Body of pancreas (tissue), 4 donors: ENCODE data around the gene EYS. TPM values are rescaled to one million over a fixed set of nuclear protein-coding genes. Genes with fewer than 3 reads are reported as not detected.

Experiments used
- ATAC-seq: fragments of 150-250 bp; one replicate; pipeline ENCODE4 v1.9.1; 2016
- DNase-seq, 4 donors: peaks; one replicate each; pipeline ENCODE4 v3.0.0-alpha.2; 2019
- H3K27ac ChIP-seq, 4 donors: fragments of 200-600 bp; sonication (generic); 1 replicate in 3 of 4; 2 replicates in 1 of 4; pipeline versions ENCODE4 v1.5.1 to v1.6.1; 2016 to 2019; ENCODE audit warnings: mild to moderate bottlenecking in 1 of 4, mixed read lengths in 1 of 4, moderate library complexity in 1 of 4
- H3K27me3 ChIP-seq, 2 donors: fragments of 200-600 bp; sonication (generic); one replicate each; pipeline ENCODE4 v1.6.0; 2016; ENCODE audit warnings: mild to moderate bottlenecking in 1 of 2
- H3K36me3 ChIP-seq, 2 donors: fragments of 200-600 bp; sonication (generic); replicated peaks in 1 of 2; 2 replicates each; pipeline ENCODE4 v1.5.1; 2016; ENCODE audit warnings: low read depth in 2 of 2; ENCODE audit not compliant: insufficient read depth in 1 of 2
- H3K4me1 ChIP-seq: fragments of 200-600 bp; sonication (generic); one replicate; pipeline ENCODE4 v1.6.0; 2016
- H3K4me3 ChIP-seq, 2 donors: fragments of 200-600 bp; sonication (generic); 1 replicate in 1 of 2; 2 replicates in 1 of 2; pipeline ENCODE4 v1.5.1; 2016 to 2019
- H3K9me3 ChIP-seq, 3 donors: fragments of 200-600 bp; sonication (generic); 1 replicate in 2 of 3; 2 replicates in 1 of 3; pipeline ENCODE4 v1.5.1; 2016
- CTCF ChIP-seq, 7 experiments: fragments of 450-650 bp in 4 of 7; fragments of 200-600 bp in 3 of 7; sonication (generic) in 3 of 7; IDR thresholded peaks; one replicate each; pipeline ENCODE4 v1.5.1; 2016 to 2019; ENCODE audit warnings: antibody characterized with exemption in 7 of 7
- POLR2A ChIP-seq, 3 donors: fragments of 450-650 bp; IDR thresholded peaks; one replicate each; pipeline ENCODE4 v1.6.1; 2016; ENCODE audit warnings: antibody characterized with exemption in 3 of 3, mild to moderate bottlenecking in 2 of 3
- WGBS, 2 donors: methylation state at CpG; one replicate each; pipeline ENCODE4 v1.1.5; 2017; 5-methylcytosine and 5-hydroxymethylcytosine counted together
- intact Hi-C: fragments of 100-400 bp; cut with DNase I; formaldehyde crosslinking; loops from one replicate; pipeline ENCODE4 v1.15.1; 2023
- total RNA-seq, 2 donors: library from RNA; depleted of rRNA; stranded (reverse); fragments of >200 nt; gene quantifications; one replicate each; pipeline ENCODE4 v1.1.0, GENCODE V29; 2016

Gene EYS
- total RNA-seq, 2 donors from 2014 or later: 0.26 TPM; not detected in 1

GRCh38 chr6:64104051-64104450, 1603.0 kb downstream of the EYS start:
- no peaks in the 10 kb centered on the region for H3K9me3 ChIP-seq
- H3K4me3 ChIP-seq: no peak overlapping the region
- H3K36me3 ChIP-seq: no peaks in the 10 kb centered on the region
- no peaks in the 10 kb centered on the region for H3K4me1 ChIP-seq
- DNase-seq (no peak), ATAC-seq (no peak)
- intact Hi-C loops: no loop called here
- no peaks in the 10 kb centered on the region for H3K27me3 ChIP-seq
- no peak overlapping the region for H3K27ac ChIP-seq
- TF ChIP-seq POLR2A (IDR thresholded peaks at IDR 0.05) (no peak), CTCF (IDR thresholded peaks at IDR 0.05) (no peak)

GRCh38 chr6:64103480-64103879, 1603.5 kb downstream of the EYS start:
- Histone ChIP-seq H3K4me1 (no peaks in the 10 kb centered on the region), H3K9me3 (no peaks in the 10 kb centered on the region)
- intact Hi-C loops: no loop called here

GRCh38 chr6:64100702-64101303, 1606.2 kb downstream of the EYS start:
- Histone ChIP-seq H3K27me3 (no peaks in the 10 kb centered on the region), H3K4me1 (no peaks in the 10 kb centered on the region), H3K36me3 (no peaks in the 10 kb centered on the region), H3K4me3 (no peak overlapping the region), H3K9me3 (no peaks in the 10 kb centered on the region), H3K27ac (no peak overlapping the region)
- TF ChIP-seq CTCF (IDR thresholded peaks at IDR 0.05) (no peak), POLR2A (IDR thresholded peaks at IDR 0.05) (no peak)
- intact Hi-C loops: no loop called here
- DNase-seq (no peak), ATAC-seq (no peak)
- 10 to 19% methylated on average over 2 of the region's 2 CpGs for WGBS, 2 donors

More at GRCh38 chr6:64103480-64103879, 1603.5 kb downstream of the EYS start:
- Histone ChIP-seq H3K27ac (no peak overlapping the region), H3K4me3 (no peak overlapping the region), H3K36me3 (no peaks in the 10 kb centered on the region), H3K27me3 (no peaks in the 10 kb centered on the region)
- ATAC-seq (no peak), DNase-seq (no peak)
- whole genome bisulfite sequencing, 2 donors: 31 to 36% methylated on average over 1 of the region's 1 CpG
- no peak for TF ChIP-seq POLR2A (IDR thresholded peaks at IDR 0.05)
- no peak for TF ChIP-seq CTCF (IDR thresholded peaks at IDR 0.05)

- Histone ChIP-seq H3K9me3 (no peaks in the 10 kb centered on the region), H3K4me3 (no peak overlapping the region), H3K36me3 (no peaks in the 10 kb centered on the region), H3K27ac (no peak overlapping the region), H3K27me3 (no peaks in the 10 kb centered on the region), H3K4me1 (no peaks in the 10 kb centered on the region)
- no peak for TF ChIP-seq CTCF (IDR thresholded peaks at IDR 0.05)
- TF ChIP-seq POLR2A (IDR thresholded peaks at IDR 0.05): no peak
- intact Hi-C loops: no loop called here
- no peak for DNase-seq
- 41 to 43% methylated on average over 2 of the region's 2 CpGs for WGBS, 2 donors
- ATAC-seq: no peak
These were observed 1616.7 kb downstream of the EYS start for GRCh38 chr6:64090352-64090751.

- DNase-seq: no peak
These were observed 1621.9 kb downstream of the EYS start for GRCh38 chr6:64085126-64085525.

More at GRCh38 chr6:64085126-64085525, 1621.9 kb downstream of the EYS start:
- Histone ChIP-seq H3K4me3 (no peak overlapping the region), H3K9me3 (no peaks in the 10 kb centered on the region), H3K27ac (no peak overlapping the region), H3K4me1 (no peaks in the 10 kb centered on the region), H3K36me3 (no peaks in the 10 kb centered on the region), H3K27me3 (no peaks in the 10 kb centered on the region)
- intact Hi-C loops: no loop called here
- 69 to 93% methylated on average over 13 of the region's 13 CpGs for WGBS, 2 donors
- no peak for ATAC-seq
- TF ChIP-seq POLR2A (IDR thresholded peaks at IDR 0.05): no peak
- TF ChIP-seq CTCF (IDR thresholded peaks at IDR 0.05): no peak
